Endothelial cell of umbilical vein (primary cell): ENCODE data around the gene PRSS56. TPM values are rescaled to one million over a fixed set of nuclear protein-coding genes. Genes with fewer than 3 reads are reported as not detected.

Experiments used
- BruUV-seq: library from RNA; stranded (reverse); fragments of 400-500 nt; replicated peaks from 2 replicates; lab custom pipeline; 2021; lab: Mats Ljungman, UMichigan
- CTCF ChIA-PET: fragments of 300-600, 350-600 bp; sonication (Branson Sonifier 250); formaldehyde crosslinking; loops from one replicate; lab custom pipeline; 2021; ENCODE audit warnings: antibody characterized with exemption, inconsistent platforms; lab: Charles Lee
- POLR2A ChIA-PET: fragments of 300-600, 350-600 bp; sonication (Branson Sonifier 250); formaldehyde crosslinking; loops from one replicate; lab custom pipeline; 2021; ENCODE audit warnings: antibody characterized with exemption, inconsistent platforms; lab: Charles Lee
- DNase-seq: peaks from one replicate; pipeline ENCODE4 v3.0.0-alpha.2; 2011; ENCODE audit warnings: low read depth, low spot score
- FAIRE-seq: peaks from 2 replicates; lab custom pipeline; 2011; peaks lifted over from hg19 to GRCh38; lab: Jason Lieb, UNC
- H2AFZ ChIP-seq: 2 replicates; pipeline ENCODE4 v1.6.0; 2012; ENCODE audit warnings: low read depth, low read length, control low read depth, inconsistent platforms
- H3K27ac ChIP-seq: 2 replicates; pipeline ENCODE4 v1.5.1; 2011; ENCODE audit warnings: low read depth, mild to moderate bottlenecking, control low read depth, low read length, moderate library complexity; ENCODE audit not compliant: insufficient read depth
- H3K27me3 ChIP-seq, 2 experiments: 2 replicates each; pipeline versions ENCODE4 v1.6.0 to v1.6.1; 2011; ENCODE audit warnings: low read length in 2 of 2, mixed read lengths in 1 of 2; ENCODE audit not compliant: control insufficient read depth in 2 of 2, insufficient read depth in 2 of 2
- H3K36me3 ChIP-seq, 2 experiments: 2 replicates in 1 of 2; 3 replicates in 1 of 2; pipeline ENCODE4 v1.5.1; 2011; ENCODE audit warnings: low read length in 2 of 2, mild to moderate bottlenecking in 1 of 2, moderate library complexity in 1 of 2; ENCODE audit not compliant: control insufficient read depth in 2 of 2, insufficient read depth in 2 of 2; ENCODE audit errors: extremely low read depth in 1 of 2
- H3K4me1 ChIP-seq: 3 replicates; pipeline ENCODE4 v1.5.1; 2011; ENCODE audit warnings: mild to moderate bottlenecking, low read length; ENCODE audit not compliant: control insufficient read depth, insufficient read depth; ENCODE audit errors: extremely low read depth
- H3K4me2 ChIP-seq: 2 replicates; pipeline ENCODE4 v1.6.1; 2011; ENCODE audit warnings: low read length, control low read depth, mixed read lengths; ENCODE audit not compliant: insufficient read depth
- H3K4me3 ChIP-seq, 3 experiments: fragments of 200-600 bp in 1 of 3; sonication (generic), shearing (Covaris generic) in 1 of 3; replicated peaks in 1 of 3; 2 replicates each; pipeline ENCODE4 v1.5.1; 2011 to 2016; ENCODE audit warnings: control low read depth in 3 of 3, low read length in 3 of 3, mild to moderate bottlenecking in 2 of 3, inconsistent platforms in 1 of 3, low read depth in 1 of 3, moderate library complexity in 1 of 3; ENCODE audit not compliant: insufficient read depth in 1 of 3
- H3K79me2 ChIP-seq: 2 replicates; pipeline ENCODE4 v1.6.0; 2012; ENCODE audit warnings: low read length, inconsistent platforms; ENCODE audit not compliant: control insufficient read depth, insufficient read depth
- H3K9ac ChIP-seq: replicated peaks from 2 replicates; pipeline ENCODE3; 2011; ENCODE audit warnings: low read length, control low read depth; ENCODE audit not compliant: insufficient read depth; ENCODE audit errors: extremely low read depth
- H3K9me1 ChIP-seq: replicated peaks from 3 replicates; pipeline ENCODE4 v1.6.0; 2011; ENCODE audit warnings: mild to moderate bottlenecking, low read length; ENCODE audit not compliant: control insufficient read depth, insufficient read depth; ENCODE audit errors: extremely low read depth
- H3K9me3 ChIP-seq: replicated peaks from 2 replicates; pipeline ENCODE4 v1.5.1; 2012; ENCODE audit warnings: low read length, inconsistent platforms; ENCODE audit not compliant: control insufficient read depth, insufficient read depth
- H4K20me1 ChIP-seq: replicated peaks from 2 replicates; pipeline ENCODE3; 2011; ENCODE audit warnings: mild to moderate bottlenecking, low read length; ENCODE audit not compliant: control insufficient read depth, insufficient read depth; ENCODE audit errors: extremely low read depth
- EZH2 ChIP-seq: IDR thresholded peaks from 2 replicates; pipeline ENCODE4 v1.6.1; 2012; ENCODE audit warnings: borderline replicate concordance, low read depth, mild to moderate bottlenecking, moderate library complexity, low read length, inconsistent platforms; ENCODE audit not compliant: severe bottlenecking
- FOS ChIP-seq: IDR thresholded peaks from 2 replicates; pipeline ENCODE4 v1.6.1; 2011; ENCODE audit warnings: mild to moderate bottlenecking, low read length, moderate library complexity, borderline replicate concordance; ENCODE audit not compliant: insufficient read depth
- GATA2 ChIP-seq: IDR thresholded peaks from 2 replicates; pipeline ENCODE4 v1.7.0; 2011; ENCODE audit warnings: low read depth, mild to moderate bottlenecking, moderate library complexity, mixed read lengths, low read length; ENCODE audit not compliant: insufficient read length, insufficient read depth
- JUN ChIP-seq: IDR thresholded peaks from 2 replicates; pipeline ENCODE4 v1.6.1; 2011; ENCODE audit warnings: borderline replicate concordance, low read depth; ENCODE audit not compliant: insufficient read length, insufficient read depth
- MAX ChIP-seq: IDR thresholded peaks from 2 replicates; pipeline ENCODE4 v1.6.1; 2011; ENCODE audit not compliant: insufficient read depth, insufficient read length
- MYC ChIP-seq: IDR thresholded peaks from one replicate; pipeline ENCODE4 v1.6.1; 2011; ENCODE audit warnings: mild to moderate bottlenecking, low read depth, low read length
- POLR2A ChIP-seq: IDR thresholded peaks from 2 replicates; pipeline ENCODE4 v1.6.1; 2012; ENCODE audit warnings: low read depth, mild to moderate bottlenecking, control low read depth, low read length
- POLR2AphosphoS5 ChIP-seq: IDR thresholded peaks from 2 replicates; pipeline ENCODE4 v1.6.1; 2012; ENCODE audit warnings: low read depth, mild to moderate bottlenecking, control low read depth, low read length, moderate library complexity; ENCODE audit not compliant: insufficient read depth
- dilution Hi-C: fragments of 300-500 bp; cut with MboI; formaldehyde crosslinking; loops from one replicate; pipeline ENCODE4 v1.15.0; 2019; ENCODE audit warnings: low sequenced_read_pairs; ENCODE audit not compliant: extremely low pct_ligation_motif_present
- intact Hi-C: fragments of 100-400 bp; cut with micrococcal nuclease; formaldehyde crosslinking; loops from one replicate; pipeline ENCODE4 v1.10.0; 2022
- polyA plus RNA-seq, 4 experiments: library from polyadenylated mRNA; depleted of rRNA in 3 of 4; stranded (reverse) in 3 of 4; unstranded in 1 of 4; fragments of >200 nt; gene quantifications; 2 replicates each; pipeline versions ENCODE4 v1.2.1 to v1.2.3, GENCODE V29; 2011 to 2012; ENCODE audit warnings: missing spikeins in 1 of 4
- total RNA-seq: library from RNA; stranded (reverse); gene quantifications from 2 replicates; pipeline ENCODE4 v1.2.3, GENCODE V29; 2021
- TF ChIP-seq, protein P1 (sequence below), 2 donors: IDR thresholded peaks; 1 replicate in 1 of 2; 2 replicates in 1 of 2; pipeline ENCODE4 v1.5.1; 2011; ENCODE audit warnings: low read length in 2 of 2, mild to moderate bottlenecking in 2 of 2, moderate library complexity in 2 of 2, control low read depth in 1 of 2, inconsistent platforms in 1 of 2, low read depth in 1 of 2; ENCODE audit not compliant: insufficient read depth in 1 of 2; ENCODE audit errors: extremely low read depth in 1 of 2

The PRSS56 gene
- total and polyA plus RNA-seq, 2 donors (not counting 3 experiments of a cell fraction or from before 2014, with no cell fraction given): not detected

DNA sequence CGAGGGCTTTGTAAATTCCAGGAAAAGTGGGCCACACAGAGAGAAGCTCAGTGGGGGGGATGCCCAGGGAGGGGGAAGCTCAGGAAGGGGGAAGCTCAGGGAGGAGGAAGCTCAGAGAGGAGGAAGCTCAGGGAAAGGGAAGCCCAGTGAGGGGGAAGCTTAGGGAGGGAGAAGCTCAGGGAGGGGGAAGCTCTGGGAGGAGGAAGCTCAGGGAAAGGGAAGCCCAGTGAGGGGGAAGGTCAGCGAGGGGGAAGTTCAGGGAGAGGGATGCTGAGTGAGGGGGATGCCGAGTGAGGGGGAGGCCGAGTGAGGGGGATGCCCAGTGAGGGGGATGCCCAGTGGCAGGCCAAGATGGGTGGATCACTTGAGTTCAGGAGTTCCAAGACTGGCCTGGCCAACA lies 18.5 kb downstream of the PRSS56 start:
- H3K79me2 ChIP-seq: no peaks in the 10 kb centered on the region
- intact Hi-C loops: no loop called here

More for the DNA sequence above, 18.5 kb downstream of the PRSS56 start:
- Histone ChIP-seq H3K4me3 (no peak overlapping the region), H3K9ac (no peak overlapping the region), H2AFZ (no peak overlapping the region), H3K27me3 (no peaks in the 10 kb centered on the region), H3K36me3 (no peaks in the 10 kb centered on the region), H3K4me2 (no peak overlapping the region), H3K9me3 (no peaks in the 10 kb centered on the region), H3K27ac (no peak overlapping the region), H3K4me1 (no peaks in the 10 kb centered on the region), H4K20me1 (no peaks in the 10 kb centered on the region), H3K9me1 (no peaks in the 10 kb centered on the region)
- FAIRE-seq (no peak), DNase-seq (no peak)
- TF ChIP-seq FOS (no peak), EZH2 (no peak), GATA2 (no peak), MYC (no peak), POLR2A (no peak), POLR2AphosphoS5 (no peak), JUN (no peak), MAX (no peak)
- TF ChIP-seq, protein P1, sequence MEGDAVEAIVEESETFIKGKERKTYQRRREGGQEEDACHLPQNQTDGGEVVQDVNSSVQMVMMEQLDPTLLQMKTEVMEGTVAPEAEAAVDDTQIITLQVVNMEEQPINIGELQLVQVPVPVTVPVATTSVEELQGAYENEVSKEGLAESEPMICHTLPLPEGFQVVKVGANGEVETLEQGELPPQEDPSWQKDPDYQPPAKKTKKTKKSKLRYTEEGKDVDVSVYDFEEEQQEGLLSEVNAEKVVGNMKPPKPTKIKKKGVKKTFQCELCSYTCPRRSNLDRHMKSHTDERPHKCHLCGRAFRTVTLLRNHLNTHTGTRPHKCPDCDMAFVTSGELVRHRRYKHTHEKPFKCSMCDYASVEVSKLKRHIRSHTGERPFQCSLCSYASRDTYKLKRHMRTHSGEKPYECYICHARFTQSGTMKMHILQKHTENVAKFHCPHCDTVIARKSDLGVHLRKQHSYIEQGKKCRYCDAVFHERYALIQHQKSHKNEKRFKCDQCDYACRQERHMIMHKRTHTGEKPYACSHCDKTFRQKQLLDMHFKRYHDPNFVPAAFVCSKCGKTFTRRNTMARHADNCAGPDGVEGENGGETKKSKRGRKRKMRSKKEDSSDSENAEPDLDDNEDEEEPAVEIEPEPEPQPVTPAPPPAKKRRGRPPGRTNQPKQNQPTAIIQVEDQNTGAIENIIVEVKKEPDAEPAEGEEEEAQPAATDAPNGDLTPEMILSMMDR (IDR thresholded peaks at IDR 0.05; ENCODE audit: extremely low read depth in 1 of 2, insufficient read depth in 1 of 2, low read depth in 1 of 2, low read length in 2 of 2): no peak
- BruUV-seq: no TSS peak
- CTCF ChIA-PET: interaction anchor here (0.7 kb wide), 1 partner anchor 349 kb away, joined by 3 read pairs; no protein-coding TSS in a partner anchor
- dilution Hi-C loops: no loop called here
- POLR2A ChIA-PET: no interaction called here
